GM21723 (cell line): ENCODE results near the gene HSPBP1.

ENCODE experiments used
- ATAC-seq: cut with Tn5 transposase; IDR thresholded peaks from one replicate; pipeline ENCODE4 v1.9.1; 2021; ENCODE audit warnings: mild to moderate bottlenecking, moderate library complexity; ENCODE audit not compliant: unreplicated experiment

The HSPBP1 gene

GRCh38 chr19:55256562-55257460 lies 23.1 kb downstream of the HSPBP1 start:
- ATAC-seq, result no peak

GRCh38 chr19:55255618-55256423 lies 24.1 kb downstream of the HSPBP1 start:
- ATAC-seq, result no peak

- ATAC-seq, result no peak
Measured at GRCh38 chr19:55254625-55254977, 25.3 kb downstream of the HSPBP1 start.

- peak; percentile 44 for ATAC-seq
Measured at GRCh38 chr19:55253842-55254624, 25.9 kb downstream of the HSPBP1 start.

- ATAC-seq, result no peak
Measured at GRCh38 chr19:55252760-55253663, 26.9 kb downstream of the HSPBP1 start.

GRCh38 chr19:55251341-55252081 lies 28.4 kb downstream of the HSPBP1 start:
- ATAC-seq, result no peak

GRCh38 chr19:55250262-55251036 lies 29.5 kb downstream of the HSPBP1 start:
- ATAC-seq, result no peak

GRCh38 chr19:55249841-55250240 lies 30.1 kb downstream of the HSPBP1 start:
- no peak for ATAC-seq

- ATAC-seq, result no peak
Measured at GRCh38 chr19:55248704-55249103, 31.2 kb downstream of the HSPBP1 start.

GRCh38 chr19:55248166-55248675 lies 31.7 kb downstream of the HSPBP1 start:
- no peak for ATAC-seq

- ATAC-seq, result no peak
Measured at GRCh38 chr19:55247621-55248099, 32.2 kb downstream of the HSPBP1 start.

GRCh38 chr19:55246462-55247451 lies 33.2 kb downstream of the HSPBP1 start:
- ATAC-seq, result no peak

GRCh38 chr19:55245236-55245904 lies 34.5 kb downstream of the HSPBP1 start:
- ATAC-seq, result no peak

- no peak for ATAC-seq
Measured at GRCh38 chr19:55244004-55244680, 35.8 kb downstream of the HSPBP1 start.

GRCh38 chr19:55242517-55242916 lies 37.4 kb downstream of the HSPBP1 start:
- ATAC-seq, result no peak

GRCh38 chr19:55241935-55242464 lies 37.9 kb downstream of the HSPBP1 start:
- ATAC-seq, result no peak
